ENCODE measurements around the gene HOXA6.
A peak's percentile ranks its signal among the peaks of the same experiment; 100 is the strongest.

Gene HOXA6

DNA sequence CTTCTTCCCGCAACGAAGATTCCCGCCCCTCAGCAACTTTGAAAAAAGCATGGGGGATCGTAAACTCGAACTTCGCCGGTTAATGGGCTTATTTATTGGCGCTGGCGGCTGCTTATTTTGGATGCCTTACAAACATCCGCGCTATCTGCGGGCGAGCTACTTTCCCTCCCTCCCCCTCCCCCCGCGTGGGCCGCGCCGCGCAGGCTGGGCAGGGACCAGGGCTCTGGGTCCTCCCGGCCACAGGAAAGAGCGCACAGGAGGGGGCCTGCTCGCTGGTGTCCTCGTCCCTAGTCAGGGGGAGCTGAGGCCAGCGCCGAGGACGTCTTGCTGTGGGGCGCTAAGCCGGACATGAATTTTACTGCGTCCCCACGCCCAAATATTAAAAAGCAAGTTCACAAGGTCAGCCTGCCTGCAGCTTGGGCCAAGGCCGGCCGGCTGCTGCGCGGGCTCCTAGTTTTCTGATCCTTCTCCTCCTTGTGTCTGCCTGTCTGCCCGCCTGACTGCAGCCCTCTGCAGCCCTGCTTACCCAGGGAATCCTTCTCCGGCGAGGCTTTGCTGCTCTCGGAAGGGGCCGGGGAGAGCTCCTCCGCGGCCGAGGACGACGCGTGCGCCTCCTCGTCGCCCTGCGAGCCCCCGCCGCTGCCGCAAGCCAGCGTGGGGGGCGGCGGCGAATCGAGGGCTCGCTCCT lies 25.4 kb upstream of the HOXA6 start:
- DNase-seq, result peak; percentile 52

GRCh38 chr7:27172315-27172774 lies 24.8 kb upstream of the HOXA6 start:
- peak; percentile 18 for DNase-seq

DNA sequence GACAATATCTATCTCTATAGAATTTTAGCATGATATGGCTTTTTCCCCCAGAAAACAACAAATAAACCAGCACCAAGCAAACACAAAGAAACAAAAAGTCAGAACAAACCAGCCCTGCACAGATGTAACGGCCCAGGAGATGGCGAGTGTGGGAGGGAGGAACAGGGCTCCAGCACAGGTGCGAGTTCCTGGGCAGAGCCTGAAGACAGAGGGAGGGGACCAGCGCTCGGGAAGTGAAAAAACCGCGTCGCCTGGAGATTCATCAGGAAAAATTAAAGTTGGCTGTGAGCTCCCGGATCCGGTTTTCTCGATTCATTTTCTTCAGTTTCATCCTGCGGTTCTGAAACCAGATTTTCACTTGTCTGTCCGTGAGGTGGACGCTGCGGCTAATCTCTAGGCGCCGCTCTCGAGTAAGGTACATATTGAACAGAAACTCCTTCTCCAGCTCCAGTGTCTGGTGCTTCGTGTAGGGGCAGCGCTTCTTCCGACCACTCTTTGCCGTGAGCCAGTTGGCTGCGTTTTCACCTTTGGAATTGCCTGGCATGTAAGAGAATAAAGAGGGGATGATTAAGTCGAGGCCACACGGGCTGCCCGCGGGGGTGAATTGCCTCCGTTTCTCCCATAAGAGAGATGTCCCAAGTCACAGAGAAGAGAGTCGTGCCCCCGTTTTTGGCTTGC lies 24.2 kb upstream of the HOXA6 start:
- no peak for DNase-seq

DNA sequence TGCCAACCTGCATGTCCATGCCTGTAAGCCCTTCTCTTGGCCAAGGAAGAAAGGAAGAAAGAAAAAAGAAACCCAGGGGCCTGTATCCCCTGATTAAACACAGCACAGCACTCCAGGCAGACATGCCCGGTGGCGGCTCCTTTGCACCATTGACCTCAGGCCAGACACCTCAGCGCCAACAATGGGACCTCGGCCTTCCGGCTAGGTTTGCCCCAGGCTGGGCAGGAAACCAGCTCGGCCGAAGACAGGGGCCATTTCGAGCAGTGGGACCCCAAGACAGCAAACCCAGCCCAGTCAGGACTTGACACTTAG lies 23.7 kb upstream of the HOXA6 start:
- DNase-seq, result no peak

- no peak for DNase-seq
These were observed 23.1 kb upstream of the HOXA6 start for GRCh38 chr7:27170426-27171324.

GRCh38 chr7:27169658-27170425 lies 22.3 kb upstream of the HOXA6 start:
- peak; percentile 56 for DNase-seq

- DNase-seq, result peak; percentile 68
These were observed 20.8 kb upstream of the HOXA6 start for GRCh38 chr7:27168265-27168947.

DNA sequence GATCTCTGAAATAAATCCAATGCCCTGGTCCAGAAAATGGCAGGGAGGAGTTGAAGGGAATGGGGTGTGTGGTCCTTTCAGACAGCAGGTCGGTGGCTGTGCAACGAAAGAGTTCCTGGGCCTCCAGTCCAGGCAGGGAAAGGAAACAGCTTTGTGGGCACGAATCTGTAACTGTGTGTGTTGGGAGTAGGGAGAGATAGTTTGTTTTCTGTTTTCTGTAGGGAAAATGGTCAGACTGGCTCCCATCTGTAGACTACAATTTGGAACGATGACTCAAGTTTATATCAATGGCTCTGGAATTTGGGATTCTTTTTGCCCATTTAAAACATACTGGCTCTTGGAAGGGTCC lies 20.3 kb upstream of the HOXA6 start:
- no peak for DNase-seq

DNA sequence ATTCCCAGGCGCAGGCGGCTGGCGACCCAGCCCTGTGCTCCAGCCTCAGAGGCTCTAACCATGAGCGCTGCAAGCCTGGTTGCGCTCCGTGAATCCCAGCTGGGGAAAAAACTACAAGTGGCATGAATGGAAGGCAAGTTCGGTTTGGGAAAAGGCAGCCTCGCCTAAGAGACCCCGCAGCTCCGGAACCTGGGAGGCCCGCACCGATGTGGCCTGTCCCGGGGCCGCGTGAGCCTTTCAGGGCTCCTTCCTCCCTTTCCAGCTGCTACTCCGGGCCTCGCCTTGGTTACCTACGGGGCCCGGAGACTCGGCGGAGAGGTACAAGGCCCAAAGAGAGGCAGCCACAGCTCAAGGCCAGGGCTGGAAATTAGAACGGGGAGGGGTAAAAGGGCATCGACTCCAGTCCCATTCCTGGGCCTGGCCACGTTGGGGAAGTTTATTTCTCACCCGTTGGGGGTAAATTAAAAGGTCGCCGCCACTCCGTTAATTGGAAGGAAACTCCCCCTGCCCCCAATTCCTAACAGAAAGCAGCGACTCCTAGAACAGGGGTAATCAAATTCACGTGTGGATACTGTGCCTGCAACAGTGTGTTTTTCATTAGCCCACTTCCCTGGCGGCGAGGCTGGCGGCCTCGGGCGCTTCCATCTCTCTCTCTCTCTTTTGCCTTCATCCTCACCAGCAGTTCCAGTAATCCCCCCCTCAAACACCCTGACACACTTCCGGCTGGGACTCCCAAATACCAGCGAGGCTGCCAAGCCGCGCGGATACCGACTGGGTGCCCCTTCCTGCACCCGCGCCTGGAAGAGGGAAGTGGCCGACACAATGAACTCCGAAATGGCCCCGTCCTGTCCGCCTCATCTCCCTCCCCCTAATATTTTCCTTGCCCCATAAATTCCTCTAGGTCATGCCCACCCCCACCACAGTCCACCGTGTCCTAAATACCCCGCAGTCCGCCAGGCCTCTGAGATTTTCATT lies 19.2 kb upstream of the HOXA6 start:
- no peak for DNase-seq

- no peak for DNase-seq
These were observed 18.5 kb upstream of the HOXA6 start for GRCh38 chr7:27165996-27166530.

- no peak for DNase-seq
These were observed 17.8 kb upstream of the HOXA6 start, which contains the start of gene HOXA9 for GRCh38 chr7:27165089-27165995. TSS of gene HOXA9 (minus strand) at chr7:27165537. CDS start at chr7:27165457, 80 bp downstream.

- no peak for DNase-seq
These were observed 17.0 kb upstream of the HOXA6 start for GRCh38 chr7:27164367-27165088.

- DNase-seq, result no peak
These were observed 16.4 kb upstream of the HOXA6 start for GRCh38 chr7:27164045-27164366.

DNA sequence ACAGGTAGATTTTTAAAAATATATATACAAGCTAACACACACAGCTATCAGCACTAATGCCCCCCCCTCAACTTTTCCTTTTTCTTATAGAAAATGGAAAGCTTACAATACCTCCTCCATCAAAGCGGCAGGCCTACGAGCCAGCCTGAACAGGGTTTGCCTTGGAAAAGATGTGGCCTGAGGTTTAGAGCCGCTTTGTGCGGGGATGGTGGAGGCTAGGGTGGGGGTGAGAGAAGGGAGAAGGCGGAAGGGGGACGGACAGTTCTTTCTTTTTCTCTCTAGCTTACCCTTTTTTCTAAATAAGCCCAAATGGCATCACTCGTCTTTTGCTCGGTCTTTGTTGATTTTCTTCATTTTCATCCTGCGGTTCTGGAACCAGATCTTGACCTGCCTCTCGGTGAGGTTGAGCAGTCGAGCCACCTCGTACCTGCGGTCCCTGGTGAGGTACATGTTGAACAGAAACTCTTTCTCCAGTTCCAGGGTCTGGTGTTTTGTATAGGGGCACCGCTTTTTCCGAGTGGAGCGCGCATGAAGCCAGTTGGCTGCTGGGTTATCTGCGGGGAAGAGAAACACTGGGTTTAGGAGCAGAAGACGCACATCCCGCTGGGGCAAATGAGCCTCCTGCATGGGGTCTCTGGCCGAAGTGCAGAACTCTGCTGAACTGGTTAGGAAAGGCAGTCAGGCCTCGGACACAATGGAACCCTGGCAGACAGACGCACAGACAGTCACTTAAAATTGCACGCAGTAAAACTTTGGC lies 15.9 kb upstream of the HOXA6 start:
- no peak for DNase-seq

GRCh38 chr7:27162561-27163287 lies 15.2 kb upstream of the HOXA6 start:
- DNase-seq, result no peak

DNA sequence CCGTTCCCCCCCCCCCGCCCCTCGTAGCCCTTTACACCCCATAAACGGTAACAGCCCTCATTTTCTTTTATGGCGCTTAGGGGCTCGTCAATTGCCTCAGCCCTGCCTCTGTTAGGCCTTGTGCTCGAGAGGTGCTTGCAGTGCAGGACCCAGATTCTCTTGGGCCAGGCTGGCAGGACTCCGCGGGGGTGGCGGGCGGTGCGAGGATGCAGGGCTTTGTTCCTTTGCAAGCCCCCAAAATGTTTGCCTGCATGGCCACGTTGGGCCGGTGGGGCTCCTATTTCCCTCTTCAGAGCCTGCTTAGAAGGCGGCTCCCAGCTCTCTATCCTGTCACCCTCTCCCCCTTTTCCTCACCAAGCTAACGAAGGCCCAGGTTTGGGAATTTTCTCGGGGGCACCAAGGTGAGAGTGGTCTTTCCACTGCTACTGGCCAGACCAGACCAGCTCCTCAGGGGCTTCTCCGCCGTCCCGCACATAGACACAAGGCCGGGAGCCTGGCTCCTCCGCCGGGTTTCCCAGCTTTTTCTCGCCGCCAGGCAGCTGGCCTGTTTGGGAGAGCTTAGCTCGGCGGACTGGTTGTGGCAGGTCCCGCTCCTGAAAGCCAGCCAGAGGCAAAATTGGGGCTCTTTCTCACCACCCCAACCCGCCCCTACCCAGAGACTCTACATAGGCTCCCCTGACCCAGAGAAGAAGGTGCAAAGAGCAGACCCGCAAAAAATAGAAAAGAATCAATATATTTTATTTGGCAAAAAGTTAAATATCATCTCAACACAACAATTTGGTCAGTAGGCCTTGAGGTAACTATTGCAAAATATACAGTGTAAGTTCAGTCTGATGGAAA lies 14.4 kb upstream of the HOXA6 start:
- DNase-seq, result no peak

All from NCI-H2171 treated with DMSO at 0.1 percent for 48 hours (cell line).